ENCODE data around the gene NRXN3.

The NRXN3 gene

GRCh38 chr14:79842270-79842669, 1672.1 kb downstream of the NRXN3 start:
- peak; percentile 34 for DNase-seq (ENCODE audit: low read depth, low spot score)
- POLR2A ChIA-PET = interaction anchor here (0.7 kb wide), 1 partner anchor 258 kb away, joined by 3 read pairs; no protein-coding TSS in a partner anchor
- CTCF ChIA-PET = no interaction called here
- no peak overlapping the region for H3K4me3 ChIP-seq (ENCODE audit: low read depth, low read length)
- TF ChIP-seq CTCF (IDR thresholded peaks at IDR 0.05; ENCODE audit: insufficient read depth, low read length, missing control alignments) = no peak

- ChIA-PET CTCF (no interaction called here), POLR2A (no interaction called here)
- DNase-seq (ENCODE audit: low read depth, low spot score) = no peak
- no peak overlapping the region for H3K4me3 ChIP-seq (ENCODE audit: low read depth, low read length)
- TF ChIP-seq CTCF (IDR thresholded peaks at IDR 0.05; ENCODE audit: insufficient read depth, low read length, missing control alignments) = no peak
These were observed 1683.0 kb downstream of the NRXN3 start for GRCh38 chr14:79852950-79853744.

- no peak overlapping the region for H3K4me3 ChIP-seq (ENCODE audit: low read depth, low read length)
- POLR2A ChIA-PET = no interaction called here
These were observed 1685.6 kb downstream of the NRXN3 start for GRCh38 chr14:79855789-79856188.

GRCh38 chr14:79856381-79856780, 1686.2 kb downstream of the NRXN3 start:
- peak; percentile 14 for DNase-seq (ENCODE audit: low read depth, low spot score)
- H3K4me3 ChIP-seq (ENCODE audit: low read depth, low read length) = no peak overlapping the region
- ChIA-PET POLR2A (no interaction called here), CTCF (interaction anchor here (0.8 to 1.3 kb wide), 2 partner anchors 10 kb away, joined by 3 to 4 read pairs; no protein-coding TSS in a partner anchor)
- TF ChIP-seq CTCF (IDR thresholded peaks at IDR 0.05; ENCODE audit: insufficient read depth, low read length, missing control alignments) = no peak

More at GRCh38 chr14:79855789-79856188, 1685.6 kb downstream of the NRXN3 start:
- DNase-seq (ENCODE audit: low read depth, low spot score) = no peak
- TF ChIP-seq CTCF (IDR thresholded peaks at IDR 0.05; ENCODE audit: insufficient read depth, low read length, missing control alignments) = no peak
- CTCF ChIA-PET = interaction anchor here (1.3 kb wide), 1 partner anchor 9 kb away, joined by 4 read pairs; no protein-coding TSS in a partner anchor

- ChIA-PET POLR2A (no interaction called here), CTCF (no interaction called here)
- H3K4me3 ChIP-seq (ENCODE audit: low read depth, low read length) = no peak overlapping the region
- TF ChIP-seq CTCF (IDR thresholded peaks at IDR 0.05; ENCODE audit: insufficient read depth, low read length, missing control alignments) = no peak
- DNase-seq (ENCODE audit: low read depth, low spot score) = no peak
These were observed 1690.9 kb downstream of the NRXN3 start for GRCh38 chr14:79861111-79861510.

- CTCF ChIA-PET = no interaction called here
- POLR2A ChIA-PET = no interaction called here
- DNase-seq (ENCODE audit: low read depth, low spot score) = no peak
- H3K4me3 ChIP-seq (ENCODE audit: low read depth, low read length) = no peak overlapping the region
- no peak for TF ChIP-seq CTCF (IDR thresholded peaks at IDR 0.05; ENCODE audit: insufficient read depth, low read length, missing control alignments)
These were observed 1691.9 kb downstream of the NRXN3 start for GRCh38 chr14:79862045-79862444.
